Measurements from ENCODE around the gene SYNGR3.
A peak's percentile ranks its signal among the peaks of the same experiment; 100 is the strongest.
"Not testable (repeated sequence)": the region's sequence is repeated elsewhere in the genome, so short reads cannot be mapped to it uniquely, and the experiment has no call there.

The SYNGR3 gene

GRCh38 chr16:2009164-2009711 lies 19.5 kb downstream of the SYNGR3 start:
- no peak for DNase-seq (ENCODE audit: low spot score)

GRCh38 chr16:2009791-2010510 lies 20.2 kb downstream of the SYNGR3 start, which contains the start of gene ZNF598:
TSS of gene ZNF598 (minus strand) at chr16:2009821.
- peak; percentile 90 for DNase-seq (ENCODE audit: low spot score)

GRCh38 chr16:2011726-2012125 lies 22.0 kb downstream of the SYNGR3 start:
- DNase-seq (ENCODE audit: low spot score), result not testable (repeated sequence)

- no peak for DNase-seq (ENCODE audit: low spot score)
Observed at GRCh38 chr16:2013527-2013926, 23.8 kb downstream of the SYNGR3 start.

- no peak for DNase-seq (ENCODE audit: low spot score)
Observed at GRCh38 chr16:2015117-2015946, 25.6 kb downstream of the SYNGR3 start.

GRCh38 chr16:2015947-2016208 lies 26.1 kb downstream of the SYNGR3 start:
- DNase-seq (ENCODE audit: low spot score), result no peak

- DNase-seq (ENCODE audit: low spot score), result no peak
Observed at GRCh38 chr16:2016407-2016922, 26.7 kb downstream of the SYNGR3 start.

- no peak for DNase-seq (ENCODE audit: low spot score)
Observed at GRCh38 chr16:2019518-2019920, 29.7 kb downstream of the SYNGR3 start, which contains the start of gene NPW. TSS of gene NPW (plus strand) at chr16:2019785.

GRCh38 chr16:2019921-2020831 lies 30.4 kb downstream of the SYNGR3 start:
- DNase-seq (ENCODE audit: low spot score), result no peak

GRCh38 chr16:2022723-2023091 lies 32.9 kb downstream of the SYNGR3 start:
- DNase-seq (ENCODE audit: low spot score), result no peak

GRCh38 chr16:2023092-2024031 lies 33.6 kb downstream of the SYNGR3 start:
- peak; percentile 84 for DNase-seq (ENCODE audit: low spot score)

- no peak for DNase-seq (ENCODE audit: low spot score)
Observed at GRCh38 chr16:2024032-2024420, 34.3 kb downstream of the SYNGR3 start.

- no peak for DNase-seq (ENCODE audit: low spot score)
Observed at GRCh38 chr16:2025251-2025650, 35.5 kb downstream of the SYNGR3 start.

- DNase-seq (ENCODE audit: low spot score), result no peak
Observed at GRCh38 chr16:2025878-2026460, 36.2 kb downstream of the SYNGR3 start.

GRCh38 chr16:2026461-2027023 lies 36.8 kb downstream of the SYNGR3 start, which contains the start of gene NHERF2:
TSS of gene NHERF2 (plus strand) at chr16:2026902. CDS start at chr16:2027006, 104 bp downstream.
- DNase-seq (ENCODE audit: low spot score), result no peak

GRCh38 chr16:2027024-2028010 lies 37.5 kb downstream of the SYNGR3 start:
- DNase-seq (ENCODE audit: low spot score), result no peak

GRCh38 chr16:2028146-2028545 lies 38.4 kb downstream of the SYNGR3 start:
- DNase-seq (ENCODE audit: low spot score), result no peak

- no peak for DNase-seq (ENCODE audit: low spot score)
Observed at GRCh38 chr16:2028620-2029220, 39.0 kb downstream of the SYNGR3 start.

Measured in putamen (tissue), 1 donor.